ENCODE measurements around the gene SAP30L. TPM values are rescaled to one million over a fixed set of nuclear protein-coding genes. Genes with fewer than 3 reads are reported as not detected.

The SAP30L gene
- total and polyA plus RNA-seq, 2 of the 13 experiments (the other 11 are each of a cell fraction or from before 2014, with no cell fraction given) = 27.9 to 37.2 TPM

GRCh38 chr5:154446195-154447088 is 645 bp downstream of the SAP30L start (continued):
- TF ChIP-seq MAZ (IDR thresholded peaks at IDR 0.05; ENCODE audit: borderline replicate concordance, low read depth, low read length) (no peak), MAZ (CRISPR knock-in tag; IDR thresholded peaks at IDR 0.05; ENCODE audit: low read depth) (peak; percentile 3; the same call in 1 of the 2 replicates), ZNF264 (CRISPR knock-in tag; IDR thresholded peaks at IDR 0.05) (no peak), KDM5A (IDR thresholded peaks at IDR 0.05; ENCODE audit: borderline replicate concordance, low read length) (peak; percentile 43; the same call in 1 of the 2 replicates), CHCHD3 (CRISPR knock-in tag; IDR thresholded peaks at IDR 0.05) (0 out of 2 replicates have a peak, but pooled peaks have one; percentile 28), ZNF546 (CRISPR knock-in tag; conservative IDR thresholded peaks at IDR 0.05) (0 out of 2 replicates have a peak, but pooled peaks have one; percentile 37), ZNF768 (CRISPR knock-in tag; IDR thresholded peaks at IDR 0.05) (0 out of 2 replicates have a peak, but pooled peaks have one; percentile 21), ZNF501 (CRISPR knock-in tag; IDR thresholded peaks at IDR 0.05) (peak; percentile 59; the same call in 1 of the 2 replicates), NFATC3 (CRISPR knock-in tag; IDR thresholded peaks at IDR 0.05) (no peak), KAT7 (CRISPR knock-in tag; IDR thresholded peaks at IDR 0.05; ENCODE audit: borderline replicate concordance) (peak; percentile 55; the same call in 1 of the 2 replicates), GABPB1 (CRISPR knock-in tag; IDR thresholded peaks at IDR 0.05) (peak; percentile 64; the same call in 1 of the 2 replicates), ZNF225 (CRISPR knock-in tag; IDR thresholded peaks at IDR 0.05) (peak; percentile 28; the same call in 1 of the 2 replicates), TAF1 (CRISPR knock-in tag; IDR thresholded peaks at IDR 0.05) (peak; percentile 36; the same call in 1 of the 2 replicates), FOXP4 (CRISPR knock-in tag; IDR thresholded peaks at IDR 0.05) (0 out of 2 replicates have a peak, but pooled peaks have one; percentile 18), MTA3 (CRISPR knock-in tag; IDR thresholded peaks at IDR 0.05) (no peak), SOX13 (IDR thresholded peaks at IDR 0.05) (no peak), SOX13 (CRISPR knock-in tag; conservative IDR thresholded peaks at IDR 0.05 in 1 of 2, IDR thresholded peaks at IDR 0.05 in 1 of 2) (no peak), ZFX (CRISPR knock-in tag; IDR thresholded peaks at IDR 0.05; ENCODE audit: low read depth) (peak; percentile 71), ZFP91 (CRISPR knock-in tag; IDR thresholded peaks at IDR 0.05; ENCODE audit: borderline replicate concordance) (0 out of 2 replicates have a peak, but pooled peaks have one; percentile 42), SMAD1 (CRISPR knock-in tag; IDR thresholded peaks at IDR 0.05; ENCODE audit: borderline replicate concordance, low read depth) (0 out of 2 replicates have a peak, but pooled peaks have one; percentile 24), ZNF619 (CRISPR knock-in tag; IDR thresholded peaks at IDR 0.05) (0 out of 2 replicates have a peak, but pooled peaks have one; percentile 59), UBTF (CRISPR knock-in tag; IDR thresholded peaks at IDR 0.05) (peak; percentile 91), ARNT2 (CRISPR knock-in tag; IDR thresholded peaks at IDR 0.05; ENCODE audit: low read depth) (peak; percentile 62; the same call in 1 of the 2 replicates)
